ENCODE data around the gene LYVE1.

LYVE1 gene

GRCh38 chr11:10561043-10561818 is 7.2 kb downstream of the LYVE1 start:
- Histone ChIP-seq H4K20me1 (ENCODE audit: insufficient read depth) (no peaks in the 10 kb centered on the region), H3K27ac (no peak overlapping the region), H3K9ac (no peak overlapping the region), H3K27me3 (ENCODE audit: insufficient read depth, low read depth) (no peaks in the 10 kb centered on the region), H3K4me2 (no peak overlapping the region), H3K4me1 (ENCODE audit: low read depth, poor library complexity, severe bottlenecking) (no peaks in the 10 kb centered on the region), H3K4me3 (IDR thresholded peaks at IDR 0.05; ENCODE audit: insufficient read depth, low read depth, low read length) (no peak overlapping the region), H3K79me2 (ENCODE audit: insufficient read depth, low read depth) (no peaks in the 10 kb centered on the region), H2AFZ (ENCODE audit: low read depth) (no peak overlapping the region), H3K36me3 (ENCODE audit: insufficient read depth) (no peaks in the 10 kb centered on the region)
- TF ChIP-seq, protein P1, sequence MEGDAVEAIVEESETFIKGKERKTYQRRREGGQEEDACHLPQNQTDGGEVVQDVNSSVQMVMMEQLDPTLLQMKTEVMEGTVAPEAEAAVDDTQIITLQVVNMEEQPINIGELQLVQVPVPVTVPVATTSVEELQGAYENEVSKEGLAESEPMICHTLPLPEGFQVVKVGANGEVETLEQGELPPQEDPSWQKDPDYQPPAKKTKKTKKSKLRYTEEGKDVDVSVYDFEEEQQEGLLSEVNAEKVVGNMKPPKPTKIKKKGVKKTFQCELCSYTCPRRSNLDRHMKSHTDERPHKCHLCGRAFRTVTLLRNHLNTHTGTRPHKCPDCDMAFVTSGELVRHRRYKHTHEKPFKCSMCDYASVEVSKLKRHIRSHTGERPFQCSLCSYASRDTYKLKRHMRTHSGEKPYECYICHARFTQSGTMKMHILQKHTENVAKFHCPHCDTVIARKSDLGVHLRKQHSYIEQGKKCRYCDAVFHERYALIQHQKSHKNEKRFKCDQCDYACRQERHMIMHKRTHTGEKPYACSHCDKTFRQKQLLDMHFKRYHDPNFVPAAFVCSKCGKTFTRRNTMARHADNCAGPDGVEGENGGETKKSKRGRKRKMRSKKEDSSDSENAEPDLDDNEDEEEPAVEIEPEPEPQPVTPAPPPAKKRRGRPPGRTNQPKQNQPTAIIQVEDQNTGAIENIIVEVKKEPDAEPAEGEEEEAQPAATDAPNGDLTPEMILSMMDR (conservative IDR thresholded peaks at IDR 0.05; ENCODE audit: low read depth, low read length), result no peak

- Histone ChIP-seq H3K27ac (no peak overlapping the region), H3K4me3 (IDR thresholded peaks at IDR 0.05; ENCODE audit: insufficient read depth, low read depth, low read length) (no peak overlapping the region), H2AFZ (ENCODE audit: low read depth) (no peak overlapping the region), H3K9ac (no peak overlapping the region), H3K36me3 (ENCODE audit: insufficient read depth) (no peaks in the 10 kb centered on the region), H3K4me2 (no peak overlapping the region), H4K20me1 (ENCODE audit: insufficient read depth) (no peaks in the 10 kb centered on the region), H3K79me2 (ENCODE audit: insufficient read depth, low read depth) (no peaks in the 10 kb centered on the region), H3K27me3 (ENCODE audit: insufficient read depth, low read depth) (no peaks in the 10 kb centered on the region), H3K4me1 (ENCODE audit: low read depth, poor library complexity, severe bottlenecking) (no peaks in the 10 kb centered on the region)
- TF ChIP-seq, protein P1 (conservative IDR thresholded peaks at IDR 0.05; ENCODE audit: low read depth, low read length), result no peak
Measured at GRCh38 chr11:10558288-10558687, 10.2 kb downstream of the LYVE1 start.

DNA sequence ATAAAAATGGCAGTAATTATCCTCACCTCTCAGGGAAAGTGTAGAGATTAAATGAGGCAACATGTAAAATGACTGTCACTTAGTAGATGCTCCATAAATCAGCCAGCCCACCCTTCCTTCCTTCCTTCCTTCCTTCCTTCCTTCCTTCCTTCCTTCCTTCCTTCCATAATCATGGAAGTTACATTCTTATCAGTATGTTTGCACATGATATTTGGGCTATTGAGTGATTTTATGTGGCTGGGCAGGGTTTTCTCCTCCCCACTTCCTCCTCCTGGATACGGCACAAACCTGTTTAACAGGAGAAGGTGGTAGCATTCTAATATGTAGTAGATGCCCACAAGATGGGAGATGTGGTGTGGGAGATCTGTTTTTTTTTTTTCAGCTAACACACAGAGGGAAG is 11.9 kb downstream of the LYVE1 start:
- Histone ChIP-seq H3K27me3 (ENCODE audit: insufficient read depth, low read depth) (no peaks in the 10 kb centered on the region), H3K79me2 (ENCODE audit: insufficient read depth, low read depth) (no peaks in the 10 kb centered on the region), H2AFZ (ENCODE audit: low read depth) (no peak overlapping the region), H3K4me1 (ENCODE audit: low read depth, poor library complexity, severe bottlenecking) (no peaks in the 10 kb centered on the region), H3K36me3 (ENCODE audit: insufficient read depth) (no peaks in the 10 kb centered on the region), H3K4me3 (IDR thresholded peaks at IDR 0.05; ENCODE audit: insufficient read depth, low read depth, low read length) (no peak overlapping the region), H4K20me1 (ENCODE audit: insufficient read depth) (no peaks in the 10 kb centered on the region), H3K27ac (no peak overlapping the region), H3K4me2 (no peak overlapping the region), H3K9ac (no peak overlapping the region)
- TF ChIP-seq, protein P1 (conservative IDR thresholded peaks at IDR 0.05; ENCODE audit: low read depth, low read length), result no peak

GRCh38 chr11:10551845-10552352 is 16.6 kb downstream of the LYVE1 start:
- no peaks in the 10 kb centered on the region for H4K20me1 ChIP-seq (ENCODE audit: insufficient read depth)
- no peaks in the 10 kb centered on the region for H3K36me3 ChIP-seq (ENCODE audit: insufficient read depth)
- no peaks in the 10 kb centered on the region for H3K79me2 ChIP-seq (ENCODE audit: insufficient read depth, low read depth)
- no peak overlapping the region for H3K4me3 ChIP-seq (IDR thresholded peaks at IDR 0.05; ENCODE audit: insufficient read depth, low read depth, low read length)
- H3K9ac ChIP-seq, result no peak overlapping the region
- TF ChIP-seq, protein P1 (conservative IDR thresholded peaks at IDR 0.05; ENCODE audit: low read depth, low read length), result no peak
- no peaks in the 10 kb centered on the region for H3K27me3 ChIP-seq (ENCODE audit: insufficient read depth, low read depth)
- no peak overlapping the region for H3K27ac ChIP-seq
- no peak overlapping the region for H3K4me2 ChIP-seq
- no peak overlapping the region for H2AFZ ChIP-seq (ENCODE audit: low read depth)
- no peaks in the 10 kb centered on the region for H3K4me1 ChIP-seq (ENCODE audit: low read depth, poor library complexity, severe bottlenecking)

Data from KMS-11 (cell line).